GM12878 (cell line): ENCODE measurements around the gene WWOX. TPM values are rescaled to one million over a fixed set of nuclear protein-coding genes. Genes with fewer than 3 reads are reported as not detected.

ENCODE experiments used
- ATAC-seq: fragments of 200-7000 bp; cut with Tn5 transposase; 3 replicates; pipeline ENCODE4 v1.9.1; 2020; ENCODE audit warnings: mild to moderate bottlenecking, moderate library complexity
- BruUV-seq: library from RNA; stranded (reverse); fragments of 400-500 nt; replicated peaks from 2 replicates; lab custom pipeline; 2021; lab: Mats Ljungman, UMichigan
- CTCF ChIA-PET: fragments of 300-600 bp; sonication (Branson Sonifier 250); formaldehyde crosslinking; extraction: SDS; loops from one replicate; lab custom pipeline; 2021; ENCODE audit warnings: inconsistent platforms; lab: Yijun Ruan, JAX
- POLR2A ChIA-PET: fragments of 350-600 bp; formaldehyde crosslinking; extraction: SDS; loops from one replicate; lab custom pipeline; 2021; ENCODE audit warnings: inconsistent platforms; lab: Charles Lee
- RAD21 ChIA-PET: fragments of 300-600 bp; sonication (Branson Sonifier 250); formaldehyde crosslinking; loops from one replicate; lab custom pipeline; 2023; ENCODE audit warnings: antibody characterized with exemption; ENCODE audit not compliant: unreplicated experiment; lab: Charles Lee
- SMC1A ChIA-PET: fragments of 300-600 bp; sonication (Branson Sonifier 250); formaldehyde crosslinking; loops from one replicate; lab custom pipeline; 2023; ENCODE audit not compliant: unreplicated experiment, uncharacterized antibody; lab: Charles Lee
- DNase-seq: peaks from one replicate; pipeline ENCODE4 v3.0.0-alpha.2; 2011; ENCODE audit warnings: low read depth, low spot score
- FAIRE-seq: peaks from 3 replicates; lab custom pipeline; 2011; peaks lifted over from hg19 to GRCh38; lab: Jason Lieb, UNC
- H2AFZ ChIP-seq: 2 replicates; pipeline ENCODE4 v1.6.0; 2011; ENCODE audit warnings: low read depth, low read length, control low read depth; ENCODE audit not compliant: control insufficient read depth
- H3K27ac ChIP-seq: 2 replicates; pipeline ENCODE4 v1.5.1; 2011; ENCODE audit warnings: control low read depth; ENCODE audit not compliant: control insufficient read depth, insufficient read depth
- H3K27me3 ChIP-seq, 2 experiments: replicated peaks in 1 of 2; 2 replicates each; pipeline versions ENCODE4 v1.6.0 to v1.6.1; 2011; ENCODE audit warnings: low read length in 1 of 2; ENCODE audit not compliant: control insufficient read depth in 2 of 2, insufficient read depth in 2 of 2
- H3K36me3 ChIP-seq, 2 experiments: 2 replicates each; pipeline ENCODE4 v1.5.1; 2011; ENCODE audit warnings: low read length in 1 of 2; ENCODE audit not compliant: control insufficient read depth in 2 of 2, insufficient read depth in 2 of 2
- H3K4me1 ChIP-seq: 2 replicates; pipeline ENCODE4 v1.6.1; 2011; ENCODE audit warnings: mild to moderate bottlenecking, low read length, moderate library complexity, mixed read lengths; ENCODE audit not compliant: control insufficient read depth, insufficient read depth
- H3K4me2 ChIP-seq: 2 replicates; pipeline ENCODE4 v1.6.0; 2011; ENCODE audit warnings: control low read depth; ENCODE audit not compliant: control insufficient read depth, insufficient read depth
- H3K4me3 ChIP-seq: fragments of 200-600 bp; sonication (generic); 2 replicates; pipeline ENCODE4 v1.5.1; 2016
- H3K79me2 ChIP-seq: 2 replicates; pipeline ENCODE4 v1.6.0; 2011; ENCODE audit warnings: low read length; ENCODE audit not compliant: control insufficient read depth, insufficient read depth
- H3K9ac ChIP-seq: 2 replicates; pipeline ENCODE4 v1.8.0; 2011; ENCODE audit warnings: low read length, control low read depth, mixed read lengths; ENCODE audit not compliant: control insufficient read depth, insufficient read depth
- H3K9me3 ChIP-seq: replicated peaks from 3 replicates; pipeline ENCODE4 v1.5.1; 2011; ENCODE audit warnings: mild to moderate bottlenecking, low read length; ENCODE audit not compliant: control insufficient read depth, insufficient read depth
- H4K20me1 ChIP-seq: 2 replicates; pipeline ENCODE4 v1.6.0; 2011; ENCODE audit not compliant: control insufficient read depth, insufficient read depth
- CEBPB ChIP-seq, 2 experiments: fragments of 150-350 bp in 1 of 2; IDR thresholded peaks; 2 replicates each; pipeline ENCODE4 v1.6.1; 2012 to 2014; ENCODE audit warnings: low read depth in 2 of 2, low read length in 2 of 2, borderline replicate concordance in 1 of 2, inconsistent platforms in 1 of 2
- CREM ChIP-seq: IDR thresholded peaks from 2 replicates; pipeline ENCODE4 v1.6.1; 2014; ENCODE audit warnings: antibody characterized with exemption, low read depth
- EGR1 ChIP-seq, 2 experiments: IDR thresholded peaks; 1 replicate in 1 of 2; 2 replicates in 1 of 2; pipeline ENCODE4 v1.6.1; 2011 to 2012; ENCODE audit warnings: low read depth in 2 of 2, low read length in 2 of 2, borderline replicate concordance in 1 of 2, mild to moderate bottlenecking in 1 of 2, moderate library complexity in 1 of 2
- ETV6 ChIP-seq, 2 experiments: fragments of 450-650 bp in 1 of 2; IDR thresholded peaks in 1 of 2; conservative IDR thresholded peaks in 1 of 2; 2 replicates each; pipeline ENCODE4 v1.6.1; 2014; ENCODE audit warnings: antibody characterized with exemption in 1 of 2, borderline replicate concordance in 1 of 2, low read depth in 1 of 2, mild to moderate bottlenecking in 1 of 2, moderate library complexity in 1 of 2
- NFYB ChIP-seq: IDR thresholded peaks from 2 replicates; pipeline ENCODE4 v1.6.1; 2011; ENCODE audit warnings: low read depth, mild to moderate bottlenecking, low read length, improper control_type of control experiment, moderate library complexity; ENCODE audit not compliant: insufficient read depth
- NRF1 ChIP-seq: conservative IDR thresholded peaks from 2 replicates; pipeline ENCODE4 v1.6.1; 2011; ENCODE audit warnings: mild to moderate bottlenecking, low read depth, low read length, improper control_type of control experiment
- POLR2AphosphoS2 ChIP-seq: IDR thresholded peaks from 2 replicates; pipeline ENCODE4 v1.6.1; 2011; ENCODE audit warnings: low read depth, mild to moderate bottlenecking, low read length, improper control_type of control experiment, moderate library complexity
- RAD21 ChIP-seq: IDR thresholded peaks from 2 replicates; pipeline ENCODE4 v1.6.1; 2011; ENCODE audit warnings: mild to moderate bottlenecking, low read depth, low read length, moderate library complexity; ENCODE audit not compliant: insufficient read depth
- RB1 ChIP-seq: fragments of 450-650 bp; formaldehyde crosslinking; IDR thresholded peaks from 2 replicates; pipeline ENCODE4 v1.6.1; 2017; ENCODE audit warnings: mild to moderate bottlenecking, borderline replicate concordance
- SMAD1 ChIP-seq: fragments of 450-650 bp; IDR thresholded peaks from 2 replicates; pipeline ENCODE4 v1.6.1; 2018; ENCODE audit warnings: mild to moderate bottlenecking, low read depth; ENCODE audit not compliant: partially characterized antibody
- TCF3 ChIP-seq: IDR thresholded peaks from 2 replicates; pipeline ENCODE4 v1.6.1; 2012; ENCODE audit warnings: low read depth, mild to moderate bottlenecking, low read length, borderline replicate concordance; ENCODE audit not compliant: insufficient read depth
- ZNF622 ChIP-seq: fragments of 450-650 bp; IDR thresholded peaks from 2 replicates; pipeline ENCODE4 v1.6.1; 2017; ENCODE audit warnings: mild to moderate bottlenecking, inconsistent platforms
- WGBS: methylation state at CpG from one replicate; pipeline ENCODE4 v1.1.6; 2016; ENCODE audit warnings: low lambda C conversion rate; ENCODE audit not compliant: insufficient replicate concordance, insufficient coverage; ENCODE audit errors: missing lambda C conversion rate; 5-methylcytosine and 5-hydroxymethylcytosine counted together
- in situ Hi-C: fragments of 300-500 bp; cut with MboI; formaldehyde crosslinking; loops from 9 replicates; pipeline ENCODE4 v1.14.3; 2018; ENCODE audit warnings: mixed read lengths
- intact Hi-C: fragments of 100-400 bp; cut with micrococcal nuclease; formaldehyde crosslinking; loops from one replicate; pipeline ENCODE4 v1.14.2; 2022; ENCODE audit not compliant: unreplicated experiment
- polyA plus RNA-seq, 11 experiments: library from polyadenylated mRNA; depleted of rRNA in 4 of 11; unstranded in 6 of 11; stranded (reverse) in 5 of 11; fragments of >200 nt; fragmentation: Nextera tagmentation in 4 of 11; fragmentation: Illumina TruSeq in 1 of 11; extraction: Ambion mirVana in 4 of 11; extraction: Trizol in 1 of 11; gene quantifications; 1 replicate in 1 of 11; 2 replicates in 10 of 11; pipeline versions ENCODE4 v1.2.1 to v1.2.3, GENCODE V29; 2011 to 2016; ENCODE audit warnings: inconsistent platforms in 2 of 11, missing spikeins in 2 of 11, low read depth in 1 of 11
- total RNA-seq, 4 experiments: library from RNA; depleted of rRNA in 3 of 4; stranded (reverse); fragments of >200 nt in 3 of 4; fragmentation: Illumina TruSeq in 1 of 4; extraction: Trizol in 1 of 4; gene quantifications; 2 replicates each; pipeline versions ENCODE4 v1.2.1 to v1.2.3, GENCODE V29; 2013 to 2021
- TF ChIP-seq, protein P1 (sequence below): fragments of 450-650 bp; IDR thresholded peaks from 2 replicates; pipeline ENCODE4 v1.6.1; 2017; ENCODE audit warnings: mild to moderate bottlenecking, moderate library complexity

WWOX gene
- total and polyA plus RNA-seq, 10 of the 15 experiments (the other 5 are each of a cell fraction or from before 2014, with no cell fraction given) = 2.8 to 24.4 (median 17.8) TPM

DNA sequence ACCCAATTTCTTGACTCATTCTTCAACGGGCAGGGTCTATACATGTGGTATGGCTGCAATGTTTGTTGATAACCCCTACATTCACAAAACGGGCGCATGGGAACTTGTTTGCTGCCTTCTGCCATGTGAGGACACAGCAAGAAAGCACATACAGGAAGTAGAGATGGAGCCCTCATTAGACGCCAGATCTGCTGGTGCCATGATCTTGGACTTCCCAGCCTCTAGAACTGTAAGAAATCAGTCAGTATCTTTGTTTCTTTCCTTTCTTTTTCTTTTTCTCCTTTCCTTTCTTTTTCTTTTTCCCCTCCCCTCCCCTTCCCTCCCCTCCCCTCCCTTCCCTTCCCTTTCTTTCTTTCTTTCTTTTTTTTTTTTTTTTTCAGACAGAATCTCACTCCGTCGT, 165.2 kb downstream of the WWOX start:
- no TSS peak for BruUV-seq
- FAIRE-seq = no peak
- SMC1A ChIA-PET = no interaction called here

More for the DNA sequence above, 165.2 kb downstream of the WWOX start:
- in situ Hi-C loops = no loop called here
- POLR2A ChIA-PET = no interaction called here
- ATAC-seq (no peak), DNase-seq (no peak)
- H3K4me1 ChIP-seq = no peaks in the 10 kb centered on the region
- H4K20me1 ChIP-seq = no peaks in the 10 kb centered on the region
- intact Hi-C loops = no loop called here
- no peak overlapping the region for H3K27ac ChIP-seq
- no peaks in the 10 kb centered on the region for H3K9me3 ChIP-seq
- no peak overlapping the region for H3K4me2 ChIP-seq
- H2AFZ ChIP-seq = no peak overlapping the region
- WGBS = 96% methylated on average over 4 of the region's 6 CpGs
- no peak overlapping the region for H3K4me3 ChIP-seq
- no peaks in the 10 kb centered on the region for H3K36me3 ChIP-seq
- RAD21 ChIA-PET = no interaction called here
- H3K79me2 ChIP-seq = no peaks in the 10 kb centered on the region
- TF ChIP-seq POLR2AphosphoS2 = no peak
- TF ChIP-seq CREM = no peak
- no peak for TF ChIP-seq ETV6 (conservative IDR thresholded peaks at IDR 0.05 in 1 of 2, IDR thresholded peaks at IDR 0.05 in 1 of 2; ENCODE audit: borderline replicate concordance in 1 of 2, low read depth in 1 of 2)
- TF ChIP-seq NFYB = no peak
- no peak for TF ChIP-seq ZNF622
- TF ChIP-seq, protein P1, sequence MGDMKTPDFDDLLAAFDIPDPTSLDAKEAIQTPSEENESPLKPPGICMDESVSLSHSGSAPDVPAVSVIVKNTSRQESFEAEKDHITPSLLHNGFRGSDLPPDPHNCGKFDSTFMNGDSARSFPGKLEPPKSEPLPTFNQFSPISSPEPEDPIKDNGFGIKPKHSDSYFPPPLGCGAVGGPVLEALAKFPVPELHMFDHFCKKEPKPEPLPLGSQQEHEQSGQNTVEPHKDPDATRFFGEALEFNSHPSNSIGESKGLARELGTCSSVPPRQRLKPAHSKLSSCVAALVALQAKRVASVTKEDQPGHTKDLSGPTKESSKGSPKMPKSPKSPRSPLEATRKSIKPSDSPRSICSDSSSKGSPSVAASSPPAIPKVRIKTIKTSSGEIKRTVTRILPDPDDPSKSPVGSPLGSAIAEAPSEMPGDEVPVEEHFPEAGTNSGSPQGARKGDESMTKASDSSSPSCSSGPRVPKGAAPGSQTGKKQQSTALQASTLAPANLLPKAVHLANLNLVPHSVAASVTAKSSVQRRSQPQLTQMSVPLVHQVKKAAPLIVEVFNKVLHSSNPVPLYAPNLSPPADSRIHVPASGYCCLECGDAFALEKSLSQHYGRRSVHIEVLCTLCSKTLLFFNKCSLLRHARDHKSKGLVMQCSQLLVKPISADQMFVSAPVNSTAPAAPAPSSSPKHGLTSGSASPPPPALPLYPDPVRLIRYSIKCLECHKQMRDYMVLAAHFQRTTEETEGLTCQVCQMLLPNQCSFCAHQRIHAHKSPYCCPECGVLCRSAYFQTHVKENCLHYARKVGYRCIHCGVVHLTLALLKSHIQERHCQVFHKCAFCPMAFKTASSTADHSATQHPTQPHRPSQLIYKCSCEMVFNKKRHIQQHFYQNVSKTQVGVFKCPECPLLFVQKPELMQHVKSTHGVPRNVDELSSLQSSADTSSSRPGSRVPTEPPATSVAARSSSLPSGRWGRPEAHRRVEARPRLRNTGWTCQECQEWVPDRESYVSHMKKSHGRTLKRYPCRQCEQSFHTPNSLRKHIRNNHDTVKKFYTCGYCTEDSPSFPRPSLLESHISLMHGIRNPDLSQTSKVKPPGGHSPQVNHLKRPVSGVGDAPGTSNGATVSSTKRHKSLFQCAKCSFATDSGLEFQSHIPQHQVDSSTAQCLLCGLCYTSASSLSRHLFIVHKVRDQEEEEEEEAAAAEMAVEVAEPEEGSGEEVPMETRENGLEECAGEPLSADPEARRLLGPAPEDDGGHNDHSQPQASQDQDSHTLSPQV = no peak
- no peak for TF ChIP-seq SMAD1
- TF ChIP-seq NRF1 = no peak
- no peak for TF ChIP-seq EGR1 (IDR thresholded peaks at IDR 0.05; ENCODE audit: borderline replicate concordance in 1 of 2, low read depth in 2 of 2, low read length in 2 of 2)
- TF ChIP-seq TCF3 = no peak
- TF ChIP-seq CEBPB (IDR thresholded peaks at IDR 0.05; ENCODE audit: borderline replicate concordance in 1 of 2, low read depth in 2 of 2, low read length in 2 of 2) = no peak
- TF ChIP-seq RB1 = no peak
- TF ChIP-seq RAD21 = no peak
- no peaks in the 10 kb centered on the region for H3K27me3 ChIP-seq
- no peak overlapping the region for H3K9ac ChIP-seq
- CTCF ChIA-PET = no interaction called here
